ENCODE data around the gene TNFRSF1B. TPM values are rescaled to one million over a fixed set of nuclear protein-coding genes. Genes with fewer than 3 reads are reported as not detected.
"Not testable (repeated sequence)": the region's sequence is repeated elsewhere in the genome, so short reads cannot be mapped to it uniquely, and the experiment has no call there.

The TNFRSF1B gene
- total RNA-seq, 1 donor from 2014 or later = 139 TPM

DNA sequence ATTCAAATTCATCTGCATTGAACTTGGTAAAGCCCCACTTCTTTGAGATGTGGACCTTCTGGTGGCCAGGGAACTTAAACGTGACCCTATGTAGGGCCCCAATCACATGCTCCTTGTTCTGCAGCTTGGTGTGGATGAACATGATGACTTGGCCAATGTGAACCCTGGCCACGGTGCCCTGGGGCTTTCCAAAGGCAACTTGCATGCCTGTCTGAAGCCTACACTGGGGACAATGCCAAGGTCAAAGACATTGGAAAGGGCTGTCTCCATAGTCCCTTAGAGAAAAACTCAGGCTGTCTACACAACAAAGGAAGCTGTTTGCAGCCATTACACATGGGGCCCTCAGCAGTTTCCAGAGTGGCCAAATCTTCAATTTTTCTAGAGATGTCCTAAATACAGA is 54.1 kb downstream of the TNFRSF1B start:
- DNase-seq (ENCODE audit: low spot score in 2 of 2) = no peak
- no peaks in the 10 kb centered on the region for H3K4me1 ChIP-seq
- H3K36me3 ChIP-seq = no peaks in the 10 kb centered on the region
- no peak overlapping the region for H3K4me3 ChIP-seq
- H3K27ac ChIP-seq = no peak overlapping the region
- peaks cover 0 to under 1% of the 10 kb centered on the region in 2 donors for H3K9me3 ChIP-seq
- intact Hi-C loops (cut with DNase I) = no loop called here
- H3K27me3 ChIP-seq = no peaks in the 10 kb centered on the region
- TF ChIP-seq CTCF (IDR thresholded peaks at IDR 0.05) = no peak

DNA sequence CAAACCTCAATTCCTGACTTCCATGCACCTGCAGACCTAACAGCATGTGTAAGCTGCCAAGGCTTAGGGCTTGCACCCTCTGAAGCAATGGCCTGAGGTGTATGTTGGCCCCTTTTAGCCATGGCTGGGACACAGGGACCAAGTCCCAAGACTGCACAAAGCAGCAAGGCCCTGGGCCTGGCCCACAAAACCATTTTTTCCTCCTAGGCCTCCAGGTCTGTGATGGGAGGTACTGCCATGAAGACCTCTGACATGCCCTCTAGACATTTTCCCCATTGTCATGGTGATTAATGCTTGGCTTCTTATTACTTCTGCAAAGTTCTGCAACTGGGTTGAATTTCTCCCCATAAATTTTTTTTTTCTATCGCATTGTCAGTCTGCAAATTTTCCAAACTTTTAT is 55.9 kb downstream of the TNFRSF1B start:
- H3K36me3 ChIP-seq; H3K27ac ChIP-seq; intact Hi-C loops (cut with DNase I); DNase-seq (ENCODE audit: low spot score in 2 of 2); H3K4me1 ChIP-seq; H3K4me3 ChIP-seq; H3K27me3 ChIP-seq; H3K9me3 ChIP-seq: not testable (repeated sequence)

DNA sequence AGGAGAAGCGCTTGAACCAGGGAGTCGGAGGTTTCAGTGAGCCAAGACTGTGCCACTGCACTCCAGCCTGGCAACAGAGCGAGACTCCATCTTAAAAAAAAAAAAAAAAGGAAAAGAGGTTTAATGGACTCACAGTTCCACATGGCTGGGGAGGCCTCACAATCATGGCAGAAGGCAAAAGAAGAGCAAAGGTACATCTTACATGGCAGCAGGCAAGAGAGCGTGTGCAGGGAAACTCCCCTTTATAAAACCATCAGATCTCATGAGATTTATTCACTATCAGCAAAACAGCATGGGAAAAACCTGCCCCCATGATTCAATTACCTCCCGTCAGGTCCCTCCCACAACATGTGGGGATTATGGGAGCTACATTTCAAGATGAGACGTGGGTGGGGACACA is 57.3 kb downstream of the TNFRSF1B start:
- H3K9me3 ChIP-seq; intact Hi-C loops (cut with DNase I); DNase-seq (ENCODE audit: low spot score in 2 of 2); H3K4me3 ChIP-seq; H3K27ac ChIP-seq; H3K27me3 ChIP-seq; H3K36me3 ChIP-seq; H3K4me1 ChIP-seq: not testable (repeated sequence)

GRCh38 chr1:12228979-12229378 is 62.2 kb downstream of the TNFRSF1B start:
- Histone ChIP-seq H3K27ac (no peak overlapping the region), H3K4me3 (no peak overlapping the region), H3K4me1 (peaks cover 4 to 10% of the 10 kb centered on the region in 2 donors), H3K27me3 (no peaks in the 10 kb centered on the region), H3K9me3 (no peaks in the 10 kb centered on the region), H3K36me3 (no peaks in the 10 kb centered on the region)
- intact Hi-C loops (cut with DNase I) = no loop called here
- no peak for DNase-seq (ENCODE audit: low spot score in 2 of 2)
- TF ChIP-seq CTCF (IDR thresholded peaks at IDR 0.05) = no peak

DNA sequence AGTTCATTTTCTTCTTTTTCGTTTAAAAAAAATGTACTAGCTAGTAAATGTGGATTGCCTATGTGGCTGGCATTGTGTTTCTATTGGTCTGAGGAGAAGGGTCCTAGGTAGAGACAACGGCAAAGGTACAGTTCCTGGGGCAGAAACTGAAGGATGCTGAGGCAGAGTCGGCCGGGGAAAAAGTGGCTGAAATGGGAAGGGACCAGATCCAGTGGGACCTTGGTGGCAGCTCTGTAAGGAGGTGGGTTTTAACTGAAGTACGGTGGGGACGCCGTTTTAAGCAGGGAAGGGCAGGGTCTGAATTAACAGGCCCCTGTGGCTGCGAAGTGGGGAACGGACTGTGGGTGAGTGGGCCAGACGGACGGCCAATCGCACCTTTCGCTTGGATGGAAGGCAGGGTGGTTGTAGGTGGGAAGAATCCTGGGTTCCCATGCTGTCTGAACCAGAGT is 62.6 kb downstream of the TNFRSF1B start:
- no peak for DNase-seq (ENCODE audit: low spot score in 2 of 2)
- Histone ChIP-seq H3K27ac (no peak overlapping the region), H3K4me1 (peaks cover 4 to 10% of the 10 kb centered on the region in 2 donors), H3K4me3 (peak overlapping the region; percentile 95 to 99), H3K36me3 (peaks cover 0 to 1% of the 10 kb centered on the region in 2 donors), H3K9me3 (no peaks in the 10 kb centered on the region), H3K27me3 (no peaks in the 10 kb centered on the region)
- intact Hi-C loops (cut with DNase I) = no loop called here
- no peak for TF ChIP-seq CTCF (IDR thresholded peaks at IDR 0.05)

DNA sequence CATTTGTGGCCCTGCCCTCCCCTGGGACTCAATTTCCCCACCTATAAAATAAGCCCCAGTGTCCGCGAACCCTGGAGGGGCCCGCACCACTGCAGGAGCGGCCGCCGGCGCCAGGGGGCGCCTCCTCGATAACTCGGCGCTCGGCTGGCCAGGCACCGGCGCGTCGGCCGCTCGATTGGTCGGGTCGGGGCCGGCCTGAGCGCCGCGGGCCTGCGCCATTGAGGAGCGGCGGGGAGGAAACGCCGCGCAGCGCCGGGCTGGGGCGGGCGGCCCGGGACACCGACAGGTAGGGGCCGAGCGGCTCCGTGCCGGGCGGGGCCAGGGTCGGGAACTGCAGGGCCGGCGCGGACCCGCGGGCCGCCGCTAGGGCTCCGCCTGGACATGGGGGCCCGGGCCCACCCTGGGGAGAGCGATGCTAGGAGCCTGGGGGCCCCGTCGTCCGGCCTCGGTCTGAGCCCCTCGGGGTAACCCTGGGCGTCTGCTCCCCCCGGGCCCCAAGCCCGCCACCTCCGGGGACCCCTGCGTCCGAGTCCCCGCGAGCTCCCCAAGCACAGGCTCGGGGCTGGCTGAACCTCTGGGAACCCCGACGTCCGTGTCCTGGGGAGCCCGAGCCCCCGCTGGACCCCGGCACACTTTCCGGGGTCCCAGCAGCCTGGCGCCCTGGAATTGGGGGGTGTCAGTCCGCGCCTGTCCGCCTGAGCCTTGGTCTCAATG is 63.2 kb downstream of the TNFRSF1B start, which contains the start of gene VPS13D:
Gene VPS13D, plus strand, starts transcription at position 196 of the 714 bp plus-strand sequence. CDS start 4,237 bp downstream, outside the sequence.
- intact Hi-C loops (cut with DNase I) = loop anchor here (5.0 kb wide), 1 partner anchor 427 kb away; no protein-coding TSS in a partner anchor
- DNase-seq (ENCODE audit: low spot score in 2 of 2) = peak in 1 of 2 donors; percentile 90
- peaks cover 0 to 7% of the 10 kb centered on the region in 2 donors for H3K36me3 ChIP-seq
- peak within 1 kb of the TSS; percentile 80 to 89 for H3K27ac ChIP-seq
- peak; percentile 78 to 98 (median 91) for TF ChIP-seq CTCF (IDR thresholded peaks at IDR 0.05)
- H3K4me3 ChIP-seq = peak within 1 kb of the TSS; percentile 95 to 99
- peaks cover 4 to 10% of the 10 kb centered on the region in 2 donors for H3K4me1 ChIP-seq
- H3K9me3 ChIP-seq = no peaks in the 10 kb centered on the region
- H3K27me3 ChIP-seq = no peaks in the 10 kb centered on the region

Measured in ascending aorta (tissue), 2 donors.